ENCODE data around the gene MYF5. TPM values are rescaled to one million over a fixed set of nuclear protein-coding genes. Genes with fewer than 3 reads are reported as not detected.

The MYF5 gene
- total RNA-seq, 1 experiment from 2014 or later, result not detected

GRCh38 chr12:80702889-80703805, 13.6 kb upstream of the MYF5 start:
- in situ Hi-C loops (cut with HindIII; ENCODE audit: low pct_unique_long_range_greater_than_20kb, low sequenced_read_pairs), result no loop called here
- peak; percentile 41 for DNase-seq (ENCODE audit: low read depth)

DNA sequence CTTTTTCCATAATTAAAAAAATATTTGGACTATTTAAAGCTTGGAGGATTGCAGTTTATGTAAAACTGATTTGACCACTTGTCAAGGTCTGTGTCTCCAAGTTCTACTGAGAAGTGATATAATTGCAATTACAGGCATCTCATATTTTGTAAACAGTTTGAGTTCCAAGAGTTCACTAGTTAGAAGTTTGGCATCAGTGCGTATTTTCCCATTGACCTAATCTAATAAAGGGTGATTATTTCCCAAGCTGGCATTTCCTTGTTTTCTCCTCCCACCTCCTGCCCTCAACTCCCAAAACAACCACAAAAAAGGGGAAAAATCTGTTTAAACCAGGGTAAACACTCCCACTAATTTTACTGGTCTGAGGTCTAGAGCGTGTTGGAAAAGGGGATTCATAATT, 12.3 kb upstream of the MYF5 start:
- DNase-seq (ENCODE audit: low read depth), result no peak
- in situ Hi-C loops (cut with HindIII; ENCODE audit: low pct_unique_long_range_greater_than_20kb, low sequenced_read_pairs), result no loop called here

- DNase-seq (ENCODE audit: low read depth), result no peak
- in situ Hi-C loops (cut with HindIII; ENCODE audit: low pct_unique_long_range_greater_than_20kb, low sequenced_read_pairs), result no loop called here
These were observed 9.4 kb upstream of the MYF5 start, which contains the start of gene MYF6 for GRCh38 chr12:80707126-80707829. Gene MYF6 (plus strand): TSS chr12:80707634. CDS start chr12:80707720, 86 bp downstream.

GRCh38 chr12:80707830-80708258, 8.9 kb upstream of the MYF5 start:
- in situ Hi-C loops (cut with HindIII; ENCODE audit: low pct_unique_long_range_greater_than_20kb, low sequenced_read_pairs), result no loop called here
- DNase-seq (ENCODE audit: low read depth), result no peak

DNA sequence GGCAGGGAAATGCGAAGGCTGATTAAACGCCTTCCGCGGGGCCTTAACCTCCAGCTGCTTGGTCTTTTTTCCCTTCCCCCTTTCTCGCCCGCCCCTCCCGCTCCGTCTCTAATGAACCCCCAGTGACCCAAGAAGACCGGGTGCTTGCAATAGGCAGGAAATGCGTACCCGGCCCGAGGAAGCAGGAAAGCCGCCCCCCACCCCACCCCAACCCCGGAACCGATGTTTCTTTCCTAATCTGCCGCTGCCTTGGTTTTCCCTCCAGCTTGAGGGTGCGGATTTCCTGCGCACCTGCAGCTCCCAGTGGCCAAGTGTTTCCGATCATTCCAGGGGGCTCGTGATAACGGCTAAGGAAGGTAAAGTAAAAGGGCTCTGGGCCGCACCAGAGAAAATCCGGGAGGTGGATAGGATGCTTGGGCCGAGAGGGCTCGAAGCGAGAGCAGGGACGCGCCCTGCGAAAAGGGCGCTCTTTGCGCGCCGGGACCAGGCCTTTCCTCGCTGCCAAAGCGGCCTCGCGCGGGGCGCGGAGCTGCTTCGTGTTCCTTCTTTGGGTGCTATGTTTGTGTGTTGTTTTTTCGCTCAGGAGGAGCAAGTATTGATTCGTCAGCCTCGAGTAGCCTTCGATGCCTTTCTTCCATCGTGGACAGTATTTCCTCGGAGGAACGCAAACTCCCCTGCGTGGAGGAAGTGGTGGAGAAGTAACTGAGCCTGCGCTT, 8.3 kb upstream of the MYF5 start:
- no peak for DNase-seq (ENCODE audit: low read depth)
- in situ Hi-C loops (cut with HindIII; ENCODE audit: low pct_unique_long_range_greater_than_20kb, low sequenced_read_pairs), result no loop called here

DNA sequence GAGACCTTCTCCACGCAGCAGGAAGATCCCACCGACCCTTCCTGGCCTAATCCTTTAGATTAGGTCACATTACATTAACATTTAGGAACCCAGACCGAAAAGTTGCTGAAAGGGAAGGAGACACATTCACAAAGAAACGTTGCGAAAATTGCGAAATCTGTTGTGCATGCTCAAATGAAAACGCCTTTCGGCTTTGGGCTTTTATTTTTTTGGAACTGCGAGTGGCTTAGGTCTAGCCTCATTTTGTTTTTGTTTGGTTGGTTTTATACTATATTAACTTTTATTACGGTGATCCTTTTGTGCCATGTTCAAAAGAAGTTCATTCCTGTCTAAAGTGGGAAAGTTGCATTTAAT, 7.8 kb upstream of the MYF5 start:
- no peak for DNase-seq (ENCODE audit: low read depth)
- in situ Hi-C loops (cut with HindIII; ENCODE audit: low pct_unique_long_range_greater_than_20kb, low sequenced_read_pairs), result no loop called here

- DNase-seq (ENCODE audit: low read depth), result no peak
These were observed 6.6 kb upstream of the MYF5 start for GRCh38 chr12:80709811-80710726.

DNA sequence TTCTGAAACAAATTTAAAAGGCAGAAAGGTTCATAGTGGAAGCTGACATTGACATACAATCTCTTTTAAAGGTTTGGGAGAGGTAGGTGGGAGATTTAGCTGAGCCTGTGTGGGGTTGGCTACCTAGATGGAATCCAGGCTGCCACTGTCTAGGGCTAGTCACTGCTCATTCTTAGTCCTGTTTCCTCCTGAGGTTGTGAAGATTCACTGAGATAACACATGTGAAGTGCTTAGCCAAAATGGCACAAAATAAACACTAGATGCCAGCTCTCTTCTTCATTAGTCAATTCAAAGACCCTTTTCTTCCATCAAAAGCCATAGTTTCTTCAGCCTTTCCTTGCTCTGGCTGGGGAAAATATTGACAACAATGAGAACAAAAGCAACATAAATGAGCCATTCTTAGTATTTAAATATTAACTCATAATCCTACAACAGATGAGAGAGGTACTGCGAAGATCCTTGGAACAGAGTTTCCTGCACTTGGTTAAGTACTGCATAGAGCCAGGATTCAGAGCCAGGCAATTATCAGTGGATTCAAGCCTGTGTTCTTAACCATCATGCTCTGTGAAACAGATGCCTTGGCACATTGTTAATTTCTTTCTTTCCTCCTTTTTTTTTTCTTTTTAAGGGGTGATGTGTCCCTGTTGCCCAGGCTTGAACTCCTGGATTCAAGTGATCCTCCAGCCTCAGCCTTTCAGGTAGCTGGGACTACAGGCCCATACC, 5.8 kb upstream of the MYF5 start:
- in situ Hi-C loops (cut with HindIII; ENCODE audit: low pct_unique_long_range_greater_than_20kb, low sequenced_read_pairs), result no loop called here
- no peak for DNase-seq (ENCODE audit: low read depth)

More at GRCh38 chr12:80709811-80710726, 6.6 kb upstream of the MYF5 start:
- in situ Hi-C loops (cut with HindIII; ENCODE audit: low pct_unique_long_range_greater_than_20kb, low sequenced_read_pairs), result no loop called here

DNA sequence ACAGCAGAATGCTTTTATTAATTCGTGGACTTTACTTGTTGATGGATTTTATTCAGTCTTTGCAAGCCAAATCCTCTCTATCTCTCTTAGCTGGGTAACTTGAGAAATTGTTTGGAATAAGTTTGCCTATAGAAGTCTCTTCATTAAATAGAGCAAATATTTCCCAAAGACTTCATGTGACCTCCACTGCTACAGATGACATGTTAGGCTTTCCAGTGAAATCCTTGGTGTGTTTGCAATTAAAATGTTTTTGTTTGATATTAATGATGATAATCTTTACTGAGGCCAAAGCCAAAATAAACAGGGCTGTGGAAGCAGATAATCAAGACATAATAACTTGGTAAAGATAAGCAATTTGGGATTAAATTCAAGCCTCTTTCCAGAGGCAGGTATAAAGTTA, 4.8 kb upstream of the MYF5 start:
- in situ Hi-C loops (cut with HindIII; ENCODE audit: low pct_unique_long_range_greater_than_20kb, low sequenced_read_pairs), result no loop called here
- DNase-seq (ENCODE audit: low read depth), result no peak

DNA sequence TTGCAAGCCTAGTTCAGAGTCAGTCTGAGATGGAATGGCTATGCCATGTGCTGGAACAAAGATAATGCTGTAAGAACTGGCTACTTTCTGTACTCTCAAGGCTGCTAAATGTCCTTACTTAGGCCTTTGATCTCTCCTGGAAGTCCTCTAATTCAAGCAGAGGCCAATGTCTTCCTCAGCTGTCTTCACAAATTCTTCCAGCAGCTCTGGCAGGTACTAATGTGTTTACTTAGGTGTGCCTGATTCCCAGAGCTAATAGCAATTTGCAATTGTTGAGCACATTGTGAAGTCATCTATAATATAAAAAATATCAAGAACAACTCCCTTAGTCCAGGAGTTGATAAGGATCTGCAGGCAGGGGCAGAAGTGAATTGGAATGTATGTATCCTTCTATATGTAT, 3.8 kb upstream of the MYF5 start:
- no peak for DNase-seq (ENCODE audit: low read depth)
- in situ Hi-C loops (cut with HindIII; ENCODE audit: low pct_unique_long_range_greater_than_20kb, low sequenced_read_pairs), result no loop called here

DNA sequence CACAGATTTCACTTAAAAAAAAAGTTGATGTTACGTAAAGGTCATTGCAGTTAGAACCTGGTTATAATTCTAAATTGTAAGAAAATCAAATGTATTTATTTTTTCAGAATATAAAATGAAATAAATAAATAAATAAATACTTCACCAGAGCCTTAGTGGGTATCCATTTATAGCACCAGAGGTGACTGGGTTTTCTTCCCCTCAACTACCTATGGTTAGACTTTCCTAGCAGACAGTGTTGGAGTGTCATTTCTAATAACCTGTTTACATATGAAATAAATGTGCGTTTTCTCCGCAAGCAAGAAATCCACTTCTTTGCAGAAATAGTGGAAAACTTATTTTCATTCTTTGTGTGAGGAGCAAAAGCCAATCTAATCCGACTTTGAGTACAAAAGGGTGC, 3.3 kb upstream of the MYF5 start:
- in situ Hi-C loops (cut with HindIII; ENCODE audit: low pct_unique_long_range_greater_than_20kb, low sequenced_read_pairs), result no loop called here
- DNase-seq (ENCODE audit: low read depth), result no peak

- DNase-seq (ENCODE audit: low read depth), result no peak
- in situ Hi-C loops (cut with HindIII; ENCODE audit: low pct_unique_long_range_greater_than_20kb, low sequenced_read_pairs), result no loop called here
These were observed 2.7 kb upstream of the MYF5 start for GRCh38 chr12:80714055-80714454.

DNA sequence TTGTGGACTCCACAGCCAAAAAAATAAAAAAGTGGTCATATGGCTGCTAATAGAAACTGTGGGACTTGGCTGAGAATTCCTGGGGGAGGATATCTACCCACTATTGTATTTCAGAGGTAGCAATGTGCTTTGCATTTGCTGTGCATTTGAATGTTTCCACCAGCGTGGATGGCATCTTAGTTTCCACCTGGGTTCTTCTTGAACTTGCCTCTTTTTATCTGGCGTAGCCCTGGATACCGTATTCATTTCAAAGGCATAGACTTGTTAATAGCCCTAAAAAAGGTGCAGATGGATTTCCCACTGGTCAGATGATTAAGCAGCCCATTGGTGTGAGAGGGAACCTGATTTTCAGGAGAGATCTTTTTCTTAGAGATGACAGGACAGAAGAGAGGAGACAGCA, 1.9 kb upstream of the MYF5 start:
- in situ Hi-C loops (cut with HindIII; ENCODE audit: low pct_unique_long_range_greater_than_20kb, low sequenced_read_pairs), result no loop called here

DNA sequence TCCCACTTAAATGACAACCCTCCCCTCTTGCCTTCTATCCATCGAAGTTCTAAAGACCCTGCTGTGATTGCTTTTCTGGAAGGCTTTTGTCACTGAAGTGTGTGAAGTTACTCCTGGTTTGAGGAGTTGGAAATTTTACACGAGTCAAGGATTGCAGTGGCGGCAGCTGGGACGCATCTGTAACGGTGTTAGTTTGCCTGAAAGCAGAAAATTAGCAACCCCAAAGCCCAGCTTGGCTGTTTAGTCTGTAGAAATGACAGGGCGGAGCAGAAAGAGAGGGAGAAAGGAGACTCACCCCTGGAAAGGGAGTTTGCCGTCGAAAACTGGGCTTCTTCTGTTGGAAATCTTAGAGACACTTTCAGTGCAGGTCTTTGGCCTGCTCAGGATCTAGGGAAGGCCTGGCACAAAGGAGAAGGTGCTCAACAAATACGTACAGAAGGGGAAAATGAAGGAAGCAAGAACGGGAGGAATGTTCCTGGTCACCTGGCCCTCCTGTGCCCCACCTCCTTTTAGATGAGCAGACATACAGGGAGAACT, 931 bp upstream of the MYF5 start:
- DNase-seq (ENCODE audit: low read depth), result no peak
- in situ Hi-C loops (cut with HindIII; ENCODE audit: low pct_unique_long_range_greater_than_20kb, low sequenced_read_pairs), result no loop called here

More for the DNA sequence above, 1.9 kb upstream of the MYF5 start:
- DNase-seq (ENCODE audit: low read depth), result no peak

- in situ Hi-C loops (cut with HindIII; ENCODE audit: low pct_unique_long_range_greater_than_20kb, low sequenced_read_pairs), result no loop called here
- no peak for DNase-seq (ENCODE audit: low read depth)
These were observed 1.1 kb downstream of the MYF5 start for GRCh38 chr12:80717856-80718255.

- in situ Hi-C loops (cut with HindIII; ENCODE audit: low pct_unique_long_range_greater_than_20kb, low sequenced_read_pairs), result no loop called here
- no peak for DNase-seq (ENCODE audit: low read depth)
These were observed 3.8 kb downstream of the MYF5 start for GRCh38 chr12:80720516-80720915.

DNA sequence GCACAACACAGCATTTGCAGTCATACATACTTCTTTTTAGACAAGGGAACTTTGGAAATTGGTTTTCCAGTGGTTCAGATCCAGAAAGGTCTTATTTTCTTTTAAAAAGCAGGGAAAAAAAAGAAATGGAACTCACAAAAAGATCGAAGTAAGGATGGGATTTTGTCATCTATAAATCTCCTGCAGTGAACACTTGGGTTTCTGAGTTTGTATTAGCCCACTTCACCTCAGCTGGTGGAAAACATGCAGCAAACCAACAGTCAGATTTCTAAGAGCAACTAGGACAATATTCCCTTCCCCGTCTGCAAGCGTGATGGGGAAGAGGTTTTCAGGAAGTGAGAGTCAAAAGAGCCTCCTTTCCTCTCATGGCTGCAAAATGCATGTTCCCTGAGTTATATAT, 4.6 kb downstream of the MYF5 start:
- in situ Hi-C loops (cut with HindIII; ENCODE audit: low pct_unique_long_range_greater_than_20kb, low sequenced_read_pairs), result no loop called here

More for the DNA sequence above, 4.6 kb downstream of the MYF5 start:
- DNase-seq (ENCODE audit: low read depth), result no peak
